A172 (cell line): ENCODE data around the gene REXO4. TPM values are rescaled to one million over a fixed set of nuclear protein-coding genes. Genes with fewer than 3 reads are reported as not detected.
A peak's percentile ranks its signal among the peaks of the same experiment; 100 is the strongest.
"Not testable (repeated sequence)": the region's sequence is repeated elsewhere in the genome, so short reads cannot be mapped to it uniquely, and the experiment has no call there.

Experiments
- DNase-seq: peaks from one replicate; pipeline ENCODE4 v3.0.0-alpha.2; 2015; ENCODE audit warnings: low spot score
- total RNA-seq: library from RNA; depleted of rRNA; stranded (reverse); fragments of >200 nt; shearing (Covaris generic); gene quantifications from 2 replicates; pipeline ENCODE4 v1.2.3, GENCODE V29; 2014; rRNA removed

Gene REXO4
- total RNA-seq = 24.8 and 28.3 TPM in 2 replicates

GRCh38 chr9:133417541-133418461 is at the start of gene REXO4:
REXO4 (minus strand) TSS chr9:133418010; CDS start chr9:133417844, 166 bp downstream.
- peak; percentile 75 for DNase-seq

GRCh38 chr9:133467101-133467500 is 49.3 kb upstream of the REXO4 start:
- no peak for DNase-seq

GRCh38 chr9:133465984-133466383 is 48.2 kb upstream of the REXO4 start:
- DNase-seq = no peak

GRCh38 chr9:133464638-133465037 is 46.8 kb upstream of the REXO4 start:
- DNase-seq = no peak

- DNase-seq = no peak
Measured at GRCh38 chr9:133463864-133464615, 46.2 kb upstream of the REXO4 start.

- DNase-seq = no peak
Measured at GRCh38 chr9:133463234-133463863, 45.5 kb upstream of the REXO4 start.

- no peak for DNase-seq
Measured at GRCh38 chr9:133461975-133462374, 44.2 kb upstream of the REXO4 start.

GRCh38 chr9:133460405-133461175 is 42.8 kb upstream of the REXO4 start:
- peak; percentile 16 for DNase-seq

GRCh38 chr9:133459476-133460404 is 41.9 kb upstream of the REXO4 start, which contains the start of gene CACFD1:
CACFD1 (plus strand) TSS chr9:133459978; CDS start chr9:133460067, 89 bp downstream.
- DNase-seq = peak; percentile 95

- no peak for DNase-seq
Measured at GRCh38 chr9:133458643-133459312, 41.0 kb upstream of the REXO4 start.

- no peak for DNase-seq
Measured at GRCh38 chr9:133457748-133458147, 39.9 kb upstream of the REXO4 start.

- DNase-seq = no peak
Measured at GRCh38 chr9:133457233-133457632, 39.4 kb upstream of the REXO4 start.

GRCh38 chr9:133456409-133456808 is 38.6 kb upstream of the REXO4 start:
- DNase-seq = no peak

- DNase-seq = no peak
Measured at GRCh38 chr9:133455936-133456335, 38.1 kb upstream of the REXO4 start.

GRCh38 chr9:133454943-133455673 is 37.3 kb upstream of the REXO4 start:
- DNase-seq = no peak

GRCh38 chr9:133454325-133454724 is 36.5 kb upstream of the REXO4 start:
- DNase-seq = no peak

GRCh38 chr9:133453651-133454050 is 35.8 kb upstream of the REXO4 start:
- no peak for DNase-seq

- DNase-seq = no peak
Measured at GRCh38 chr9:133452562-133452961, 34.8 kb upstream of the REXO4 start.

GRCh38 chr9:133451865-133452264 is 34.1 kb upstream of the REXO4 start:
- DNase-seq = not testable (repeated sequence)
